NCI-H345 treated with DMSO at 0.1 percent for 48 hours (cell line): ENCODE measurements around the gene PRKAG2.

ENCODE experiments used
- DNase-seq: peaks from one replicate; lab custom pipeline; 2025; ENCODE audit not compliant: unreplicated experiment; lab: John Stamatoyannopoulos, UW

Gene PRKAG2

DNA sequence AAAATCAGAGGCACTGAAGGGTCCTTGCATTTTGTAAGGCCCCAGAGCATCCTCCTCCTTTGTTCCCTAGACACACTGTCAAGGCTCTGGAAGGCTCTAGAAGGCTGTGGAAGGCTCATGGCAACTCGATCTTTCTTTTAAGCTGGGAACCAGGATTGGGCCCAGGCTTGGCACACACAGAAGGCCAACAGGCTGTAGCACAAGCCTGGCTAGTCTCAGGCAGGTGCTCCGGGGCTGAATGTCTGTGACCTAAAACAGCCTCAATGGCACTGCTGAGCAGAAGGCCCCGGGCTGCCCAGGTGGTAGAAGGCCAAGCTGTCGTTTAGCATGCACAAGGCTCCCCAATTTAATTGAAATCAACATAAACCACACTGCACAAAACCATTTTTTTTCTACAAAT is 55.7 kb downstream of the PRKAG2 start:
- no peak for DNase-seq

DNA sequence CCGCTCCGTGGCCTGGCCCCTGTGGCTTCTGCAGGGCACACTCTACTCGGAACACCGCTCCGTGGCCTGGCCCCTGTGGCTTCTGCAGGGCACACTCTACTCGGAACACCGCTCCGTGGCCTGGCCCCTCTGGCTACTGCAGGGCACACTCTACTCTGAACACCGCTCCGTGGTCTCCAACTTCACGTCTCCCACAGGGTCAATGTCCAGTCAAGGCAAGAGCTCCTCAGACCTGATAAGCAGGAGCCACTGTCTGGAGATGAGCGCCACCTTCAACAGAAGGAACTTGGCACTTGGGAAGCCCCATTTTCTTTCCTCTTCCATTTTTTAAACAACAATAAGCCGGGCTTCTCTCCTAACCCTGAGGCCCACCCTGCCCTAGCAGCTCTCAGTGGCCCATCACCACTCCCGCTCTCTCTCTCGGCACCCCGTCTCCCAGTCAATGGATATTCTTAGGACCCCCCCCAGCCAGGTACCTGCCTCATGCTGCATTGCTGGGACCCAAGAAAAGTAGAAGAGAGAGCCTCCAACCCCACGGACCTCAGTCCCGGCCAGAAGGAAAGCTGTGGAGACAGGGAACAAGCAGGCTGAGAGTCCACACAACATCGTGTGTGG is 56.3 kb downstream of the PRKAG2 start:
- no peak for DNase-seq

DNA sequence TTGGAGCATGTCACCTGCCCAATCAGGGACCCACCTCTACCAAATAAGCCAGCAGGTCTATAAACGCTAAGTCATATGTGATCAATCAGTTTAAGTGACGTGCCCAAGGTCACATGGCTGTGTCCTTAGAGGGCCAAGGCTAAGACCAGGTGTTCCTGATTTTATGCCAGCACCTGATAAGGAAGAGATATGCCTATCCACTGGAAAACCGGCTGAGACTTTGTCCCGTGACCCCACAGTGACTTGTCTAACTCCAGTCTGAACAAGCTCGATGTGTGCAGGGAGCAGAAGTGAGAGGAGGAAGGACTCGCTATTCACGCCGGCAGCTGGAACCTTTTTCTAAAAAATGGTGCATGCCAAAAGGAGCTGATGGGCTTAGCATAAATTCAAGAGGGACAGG is 57.0 kb downstream of the PRKAG2 start:
- DNase-seq, result no peak

DNA sequence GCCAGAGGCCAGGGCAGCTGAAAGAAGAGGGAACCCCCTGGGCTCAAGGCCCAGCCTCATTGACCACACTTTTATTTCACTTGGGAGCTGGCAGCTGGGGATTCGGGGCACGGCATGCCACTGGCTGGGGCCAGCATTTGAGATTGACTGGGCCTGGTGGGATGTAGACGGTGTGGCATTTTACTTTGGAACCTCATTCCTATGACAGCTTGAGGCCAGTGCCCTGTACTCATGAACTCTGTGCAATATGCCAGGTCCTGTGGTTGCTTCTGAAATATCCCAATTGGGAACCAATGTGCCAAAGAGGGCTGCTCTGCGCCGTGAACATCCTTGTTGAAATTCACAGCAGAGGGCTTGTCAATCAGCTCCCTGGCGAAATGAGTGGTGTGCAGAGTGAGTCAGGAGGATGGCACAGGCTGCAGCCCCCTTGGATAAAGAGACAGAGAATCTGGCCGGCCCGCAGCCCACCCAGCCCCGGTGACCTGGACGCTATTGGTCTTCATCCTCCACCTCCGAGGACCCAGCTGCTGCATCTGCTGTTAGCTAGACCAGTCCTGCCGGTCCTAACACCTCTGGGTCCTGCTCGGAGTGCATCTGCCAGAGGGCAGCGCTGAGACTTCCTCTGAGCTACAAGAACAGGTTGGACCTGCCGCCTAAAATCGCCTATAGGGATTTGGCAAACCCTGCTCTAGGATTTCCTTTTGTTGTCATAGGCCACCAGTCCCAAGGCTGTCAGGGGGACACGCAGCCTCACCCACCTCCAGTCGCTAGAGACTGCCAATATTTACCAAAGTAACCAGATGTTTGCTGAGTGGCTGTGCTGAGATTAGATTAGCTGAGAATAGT is 58.0 kb downstream of the PRKAG2 start:
- no peak for DNase-seq

DNA sequence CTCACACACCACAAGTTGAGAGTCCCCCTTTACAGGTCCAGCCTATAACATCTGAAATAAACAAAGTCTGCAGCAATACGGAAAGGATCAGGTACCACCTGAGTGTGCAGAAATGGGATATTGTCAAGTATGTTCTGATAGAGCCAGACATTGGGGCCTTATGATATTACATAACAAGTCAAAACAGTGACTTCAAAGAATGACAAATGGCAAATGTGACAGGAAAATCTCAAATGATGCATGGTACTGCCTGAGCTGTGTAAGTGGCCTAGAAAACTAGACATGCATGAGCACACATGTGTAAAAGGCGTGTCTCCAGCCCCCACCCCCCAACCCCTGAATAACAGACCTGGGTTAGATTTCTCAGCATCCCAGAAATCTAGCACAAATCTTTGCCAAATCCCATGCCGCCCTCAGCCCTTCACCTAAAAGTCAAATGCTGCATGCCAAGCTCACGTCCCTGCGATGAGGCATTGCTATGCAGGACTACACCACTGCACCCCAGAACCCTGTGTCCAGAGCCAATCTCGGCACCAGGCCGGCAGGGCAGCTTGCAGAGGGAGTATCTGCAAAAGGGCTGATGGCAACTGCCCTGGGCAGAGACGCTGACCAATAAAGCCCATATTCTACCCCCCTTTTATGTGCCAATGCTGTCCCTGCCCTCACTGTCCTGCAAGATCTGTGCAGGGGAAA is 58.8 kb downstream of the PRKAG2 start:
- no peak for DNase-seq

DNA sequence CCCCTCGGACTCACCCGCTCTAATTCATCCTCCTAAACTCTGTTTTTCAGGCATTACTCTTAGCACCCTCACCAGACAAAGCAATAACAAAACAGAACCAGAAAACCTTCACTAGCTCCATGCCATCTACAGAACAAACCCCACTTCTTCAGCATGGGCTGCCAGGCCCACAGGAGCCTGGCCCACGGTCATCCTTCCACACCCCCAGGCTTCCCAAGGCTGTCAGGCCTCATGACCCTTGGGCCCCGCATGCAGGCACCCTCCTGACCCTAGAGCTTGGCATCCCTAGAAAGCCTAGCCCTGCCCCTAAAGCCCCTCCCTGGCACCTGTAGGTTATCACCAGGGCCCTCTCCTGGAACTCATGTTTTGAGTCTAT is 59.6 kb downstream of the PRKAG2 start:
- DNase-seq, result no peak

DNA sequence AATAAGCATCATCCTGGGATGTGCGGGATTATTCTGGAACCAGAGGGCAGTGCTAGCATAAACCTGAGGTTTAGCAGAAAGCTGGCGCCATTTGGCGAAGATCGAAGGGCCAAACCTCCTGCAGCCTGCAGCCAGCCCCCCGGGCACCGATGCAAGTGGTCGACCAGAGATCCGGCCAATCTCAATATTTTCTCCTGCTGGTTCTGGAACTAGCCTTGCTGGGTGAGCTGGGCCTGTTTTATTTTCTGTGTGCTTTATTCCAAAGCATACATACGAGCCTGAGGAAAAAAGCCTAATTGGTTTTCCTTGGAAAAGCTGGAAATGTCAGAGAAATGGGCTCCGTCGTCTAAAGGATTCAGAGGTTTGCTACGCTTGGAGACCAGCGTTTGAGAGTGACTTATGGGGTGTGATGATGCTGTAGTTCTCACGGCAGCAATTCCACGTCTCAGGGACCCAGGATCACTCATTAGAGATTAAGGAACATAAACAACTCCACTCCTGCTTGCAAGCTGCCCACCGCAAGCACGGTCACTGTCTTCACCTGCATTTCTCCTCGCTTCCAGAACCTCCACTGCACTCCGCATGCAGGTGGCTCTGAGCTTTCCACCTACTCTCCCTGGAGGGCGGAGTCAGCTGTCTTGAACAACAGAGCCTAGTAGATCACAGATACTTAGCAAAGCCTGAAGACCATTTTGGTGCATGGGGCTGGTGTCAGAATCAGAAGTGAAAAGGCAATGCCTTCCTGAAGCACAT is 60.2 kb downstream of the PRKAG2 start:
- no peak for DNase-seq

DNA sequence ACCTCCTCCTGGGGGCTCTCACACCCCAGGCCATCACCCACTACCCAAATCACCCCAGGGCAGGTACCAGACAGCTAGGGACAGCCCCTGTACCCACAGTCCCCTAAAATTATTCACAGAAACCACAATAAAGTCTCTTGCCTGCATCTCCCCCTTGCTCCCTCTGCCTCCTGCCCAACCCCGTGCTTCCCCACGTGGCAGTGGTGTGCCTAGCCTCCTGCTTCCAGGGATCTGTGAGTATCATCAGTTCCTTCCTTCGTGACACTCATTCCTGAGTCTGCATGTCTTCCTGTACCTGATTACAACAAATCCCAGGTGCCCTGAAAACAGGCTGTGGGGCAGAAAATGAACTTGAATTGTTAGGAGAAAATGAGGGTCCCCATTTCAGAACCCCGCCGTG is 61.5 kb downstream of the PRKAG2 start:
- no peak for DNase-seq

DNA sequence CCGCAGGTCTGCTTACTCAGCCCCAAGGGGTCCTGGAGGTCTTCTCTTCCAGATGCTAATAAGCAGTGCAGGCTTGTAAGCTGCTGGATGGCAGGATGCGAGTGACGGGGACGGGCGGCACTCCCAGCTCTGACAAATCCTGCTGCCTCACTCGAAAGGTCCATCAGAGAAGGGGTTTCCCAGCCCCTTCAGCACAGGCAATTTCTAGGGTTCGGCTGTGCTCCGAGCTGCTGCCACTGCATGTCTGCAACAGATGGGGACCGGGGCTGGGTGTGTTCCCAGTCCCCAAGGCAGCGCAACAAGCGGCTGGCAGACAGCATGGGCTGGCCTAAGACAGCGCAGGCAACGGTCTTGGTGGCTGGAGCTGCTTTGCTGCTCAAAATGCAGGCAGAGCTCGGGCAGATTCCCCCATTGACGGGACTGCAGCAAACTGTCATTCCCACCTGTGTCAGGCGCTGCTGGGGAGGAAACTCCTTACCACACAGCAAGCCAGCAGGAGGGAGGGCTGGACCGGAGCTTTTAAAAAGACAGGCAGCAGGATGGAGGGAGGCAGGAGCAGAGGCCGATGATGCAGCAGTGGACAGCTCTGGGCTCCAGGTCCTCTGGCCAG is 62.4 kb downstream of the PRKAG2 start:
- no peak for DNase-seq

DNA sequence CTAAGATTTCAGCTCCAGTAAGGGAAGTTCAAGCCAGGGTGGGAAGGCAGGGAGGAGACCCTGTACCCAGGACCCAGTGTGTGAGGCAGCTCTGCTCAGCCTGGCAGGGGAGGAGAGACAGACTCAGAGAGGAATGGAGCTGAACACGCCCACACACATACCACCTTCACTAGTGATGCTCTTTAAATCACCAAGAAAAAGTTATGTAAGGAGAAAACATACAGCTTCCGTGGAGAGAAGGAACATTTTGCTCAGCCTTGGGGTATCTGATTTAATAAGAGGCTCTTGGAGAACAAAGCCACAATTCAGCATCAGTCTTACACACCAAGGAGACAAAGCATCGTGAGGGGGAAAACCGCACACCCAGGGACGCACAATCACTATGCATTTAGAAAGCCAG is 62.9 kb downstream of the PRKAG2 start:
- DNase-seq, result no peak

DNA sequence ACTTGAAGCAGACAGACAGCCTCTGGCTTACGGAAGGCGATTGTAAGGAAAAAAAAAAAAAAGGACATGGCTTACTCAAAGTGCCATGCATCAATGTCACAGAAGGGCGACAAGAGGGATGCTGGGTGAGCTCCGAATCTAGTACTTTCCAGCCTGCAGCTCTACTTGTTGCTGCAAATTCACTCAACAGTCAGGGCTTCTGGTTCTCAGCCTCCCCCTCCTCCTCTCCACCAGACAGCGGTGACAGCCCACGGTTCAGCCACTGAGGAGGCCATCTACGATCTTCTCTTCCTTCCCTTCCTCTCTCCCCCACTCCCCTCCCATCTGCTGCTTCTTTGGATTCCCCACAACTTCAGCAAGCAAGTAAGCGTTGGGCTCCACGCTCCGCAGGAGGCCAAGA is 63.5 kb downstream of the PRKAG2 start:
- no peak for DNase-seq

DNA sequence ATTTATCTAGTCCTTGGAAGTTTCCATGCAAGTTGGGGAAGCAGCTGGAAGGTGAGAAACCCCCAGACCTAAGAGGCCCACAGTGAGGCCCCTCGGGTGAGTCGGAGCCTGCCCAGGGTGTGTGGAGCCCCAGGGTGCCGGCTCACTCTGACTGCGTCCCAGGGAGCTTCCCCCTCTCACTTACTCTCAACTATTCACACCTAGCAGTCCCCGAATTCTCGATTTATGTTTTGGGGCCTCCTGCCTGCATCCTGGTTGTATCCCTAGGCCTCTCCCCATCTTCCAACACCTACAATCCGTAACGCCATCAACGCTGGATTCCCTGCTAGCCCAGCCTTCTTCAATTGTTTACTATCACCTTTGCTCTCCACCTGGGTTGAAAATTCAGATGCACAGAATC is 63.9 kb downstream of the PRKAG2 start:
- DNase-seq, result no peak

DNA sequence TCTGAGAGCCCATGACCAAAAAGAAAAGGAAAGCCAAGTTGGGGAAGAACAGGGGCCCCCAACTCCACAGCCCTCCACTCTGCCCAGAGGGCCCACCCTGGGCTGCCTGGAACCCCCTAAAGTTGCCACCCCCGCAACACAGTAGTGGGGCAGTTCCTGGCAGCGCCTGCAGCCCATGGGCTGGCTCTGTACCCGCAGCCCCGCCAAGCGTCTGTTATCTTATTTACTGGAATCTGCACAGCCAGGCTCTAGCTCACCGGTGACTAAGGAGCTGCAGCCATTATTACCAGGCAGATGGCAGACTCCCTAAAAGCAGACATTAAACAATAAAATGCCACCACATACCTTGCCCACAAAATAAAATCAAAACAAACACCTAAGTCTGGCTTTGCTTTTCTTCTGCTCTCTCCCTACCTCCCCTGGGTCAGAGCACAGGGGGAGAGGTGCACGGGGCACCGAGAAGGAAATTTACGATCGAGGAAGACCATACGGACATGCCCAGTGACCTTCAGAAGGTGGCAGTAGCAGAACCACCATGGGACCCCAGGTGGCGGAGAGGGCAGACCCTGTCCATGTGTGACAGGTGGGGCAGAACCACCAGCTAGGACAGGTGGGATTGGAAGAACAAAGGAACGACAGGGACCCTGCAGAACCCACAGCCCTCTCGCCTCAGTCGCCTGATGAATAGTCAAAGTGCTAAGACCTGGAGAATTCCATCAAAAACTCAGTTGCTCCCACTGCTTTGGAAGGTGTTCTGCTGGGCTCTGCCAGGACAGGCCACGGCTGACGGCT is 66.3 kb downstream of the PRKAG2 start:
- DNase-seq, result no peak

DNA sequence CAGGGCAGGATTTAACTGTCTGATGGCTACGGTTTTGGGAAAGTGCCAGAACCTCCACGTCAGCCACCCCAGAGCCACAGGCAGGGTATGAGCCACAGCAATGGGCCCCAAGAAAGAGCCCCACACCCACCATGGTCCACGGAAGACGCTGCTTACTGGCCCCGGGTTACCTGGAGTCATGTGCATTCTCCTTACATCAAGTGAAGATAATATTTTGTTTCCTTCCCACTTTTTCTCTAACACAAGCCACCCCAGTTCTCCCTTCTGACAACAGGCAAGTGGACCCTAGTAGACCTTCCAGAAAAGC is 67.1 kb downstream of the PRKAG2 start:
- no peak for DNase-seq

DNA sequence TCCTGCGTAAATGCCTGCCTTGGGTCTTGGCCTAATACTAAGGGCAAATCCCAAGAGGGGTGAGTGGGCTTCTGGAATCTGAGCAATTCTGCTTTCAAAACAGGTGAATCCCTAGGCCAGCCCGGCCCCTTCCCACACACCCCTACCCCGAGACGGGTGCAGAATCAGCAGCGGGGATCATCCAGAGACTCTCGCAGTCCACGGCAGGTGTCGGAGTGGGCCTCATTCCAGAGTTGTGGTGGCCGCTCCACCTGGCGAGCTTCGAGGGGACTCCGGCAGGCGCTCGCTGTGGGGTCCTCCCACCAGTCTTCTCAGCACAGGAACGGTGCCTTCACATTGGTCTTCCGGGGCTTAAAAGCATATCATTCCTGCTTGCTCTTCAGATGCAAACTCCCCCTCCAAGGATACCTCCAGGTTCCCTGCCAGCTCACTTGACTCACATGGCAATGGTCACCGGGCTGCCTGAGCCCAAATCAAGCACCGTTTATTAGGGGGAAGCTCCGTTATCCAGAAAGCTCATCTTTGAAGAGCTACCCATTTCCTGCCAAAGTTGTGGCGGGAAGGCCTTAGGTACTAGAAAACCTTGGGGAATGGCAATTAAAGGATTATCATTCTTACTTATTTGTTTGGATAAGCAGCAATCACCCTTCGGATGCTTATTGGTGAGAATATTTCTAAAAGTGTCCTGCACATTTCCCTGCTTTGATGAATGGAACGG is 67.6 kb downstream of the PRKAG2 start:
- no peak for DNase-seq

DNA sequence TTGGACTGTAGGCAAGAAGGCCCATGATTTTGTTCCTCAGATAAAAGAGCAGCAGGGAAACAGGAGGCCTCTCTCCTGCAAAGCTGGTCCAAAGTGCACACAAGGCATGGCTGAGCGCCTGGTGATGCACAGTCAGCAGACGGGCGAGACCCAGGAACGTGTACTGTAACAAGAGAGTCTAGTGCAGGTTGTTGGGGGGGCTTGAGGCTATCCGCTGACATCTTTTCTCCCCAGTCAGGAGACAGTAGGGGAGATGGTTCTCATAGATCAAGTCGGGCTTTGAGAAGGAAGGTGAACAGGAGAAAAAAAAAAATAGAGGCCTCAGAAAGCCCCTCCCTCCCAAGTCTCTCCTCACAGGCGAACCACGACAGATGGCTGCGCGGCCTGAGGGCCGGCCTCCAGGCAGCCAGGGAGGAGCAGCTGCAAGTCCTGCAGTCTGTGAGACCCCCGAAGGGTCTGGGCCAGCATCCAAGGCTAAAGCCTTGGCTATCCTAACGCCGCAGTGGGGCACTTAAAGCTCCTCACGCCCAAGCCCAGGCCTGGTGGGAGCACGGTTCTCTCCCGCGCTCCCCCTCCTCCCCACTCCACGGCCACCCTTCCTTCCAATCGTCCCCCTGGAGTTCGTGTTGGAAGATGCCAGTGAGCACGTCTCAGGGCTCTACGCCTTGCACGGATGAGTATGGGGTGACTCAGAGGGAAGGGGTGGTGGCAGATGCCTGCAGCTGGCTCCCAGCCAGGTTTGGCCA is 68.3 kb downstream of the PRKAG2 start:
- DNase-seq, result no peak

DNA sequence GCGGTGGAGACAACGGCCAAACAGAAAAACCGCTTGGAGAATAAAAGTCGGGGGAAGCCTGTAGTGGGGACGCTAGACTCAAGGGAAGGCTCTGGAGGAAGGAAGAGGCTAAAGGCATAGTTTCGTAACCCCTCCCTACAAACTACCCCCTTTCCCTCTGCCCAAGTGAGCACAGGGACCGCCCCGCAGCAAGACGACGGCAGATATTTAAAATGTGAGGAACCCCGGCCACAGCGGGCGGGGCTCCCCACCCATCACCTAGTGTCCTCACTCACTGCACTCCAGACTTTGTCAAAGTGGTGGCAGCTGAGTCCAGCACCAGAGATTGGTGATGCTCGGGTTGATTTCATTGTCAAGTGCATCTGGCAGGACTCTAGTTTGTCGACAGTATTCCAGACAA is 69.1 kb downstream of the PRKAG2 start:
- DNase-seq, result no peak

DNA sequence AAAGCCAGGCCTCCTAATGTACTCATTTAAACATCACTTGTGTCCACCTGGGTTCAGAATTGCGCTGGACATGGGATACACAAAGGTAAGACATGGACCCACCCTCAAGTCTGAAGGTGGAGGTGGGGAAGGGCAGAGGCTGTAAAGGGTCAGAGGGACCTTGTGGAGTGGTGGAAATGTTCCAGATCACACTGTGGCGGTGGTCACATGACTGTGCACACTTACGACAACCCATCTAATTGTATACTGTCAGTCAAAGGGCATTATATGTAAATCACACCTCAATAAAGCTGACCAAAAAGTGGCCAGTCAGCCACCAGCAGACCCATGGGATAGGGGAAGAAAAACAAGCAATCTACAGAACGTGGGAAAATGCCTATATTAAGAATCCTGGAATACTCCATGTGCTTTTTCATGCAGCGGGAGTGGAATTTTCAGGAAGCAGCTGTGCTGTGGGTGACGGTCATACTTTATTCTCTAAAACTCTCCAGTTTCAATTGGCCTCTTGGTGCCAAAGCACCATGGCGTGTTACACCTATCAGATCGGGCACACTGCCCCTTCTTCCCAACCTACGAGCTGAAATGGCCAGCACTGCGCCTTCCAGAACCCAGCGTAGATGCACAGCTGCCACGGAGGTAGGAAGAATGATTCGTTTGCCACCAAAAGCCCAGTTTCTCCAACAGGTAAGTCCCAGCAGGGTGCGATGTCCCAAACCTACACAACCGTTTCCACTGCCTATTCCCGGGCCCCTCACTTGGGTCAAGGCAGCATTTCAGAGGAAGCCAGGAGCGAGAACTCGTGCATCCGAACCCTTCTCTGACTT is 69.8 kb downstream of the PRKAG2 start:
- no peak for DNase-seq
